Skeletal muscle cell (primary cell): Measurements from ENCODE around the gene SMOC2.

Source experiments
- DNase-seq: peaks from one replicate; pipeline ENCODE4 v3.0.0-alpha.2; 2010; ENCODE audit warnings: low read depth
- H3K4me3 ChIP-seq: 2 replicates; pipeline ENCODE4 v1.5.1; 2011; ENCODE audit warnings: low read depth, mild to moderate bottlenecking, control low read depth, low read length, moderate library complexity

SMOC2 gene

GRCh38 chr6:168414336-168415097, 26.5 kb upstream of the SMOC2 start:
- no peak overlapping the region for H3K4me3 ChIP-seq
- DNase-seq: no peak

DNA sequence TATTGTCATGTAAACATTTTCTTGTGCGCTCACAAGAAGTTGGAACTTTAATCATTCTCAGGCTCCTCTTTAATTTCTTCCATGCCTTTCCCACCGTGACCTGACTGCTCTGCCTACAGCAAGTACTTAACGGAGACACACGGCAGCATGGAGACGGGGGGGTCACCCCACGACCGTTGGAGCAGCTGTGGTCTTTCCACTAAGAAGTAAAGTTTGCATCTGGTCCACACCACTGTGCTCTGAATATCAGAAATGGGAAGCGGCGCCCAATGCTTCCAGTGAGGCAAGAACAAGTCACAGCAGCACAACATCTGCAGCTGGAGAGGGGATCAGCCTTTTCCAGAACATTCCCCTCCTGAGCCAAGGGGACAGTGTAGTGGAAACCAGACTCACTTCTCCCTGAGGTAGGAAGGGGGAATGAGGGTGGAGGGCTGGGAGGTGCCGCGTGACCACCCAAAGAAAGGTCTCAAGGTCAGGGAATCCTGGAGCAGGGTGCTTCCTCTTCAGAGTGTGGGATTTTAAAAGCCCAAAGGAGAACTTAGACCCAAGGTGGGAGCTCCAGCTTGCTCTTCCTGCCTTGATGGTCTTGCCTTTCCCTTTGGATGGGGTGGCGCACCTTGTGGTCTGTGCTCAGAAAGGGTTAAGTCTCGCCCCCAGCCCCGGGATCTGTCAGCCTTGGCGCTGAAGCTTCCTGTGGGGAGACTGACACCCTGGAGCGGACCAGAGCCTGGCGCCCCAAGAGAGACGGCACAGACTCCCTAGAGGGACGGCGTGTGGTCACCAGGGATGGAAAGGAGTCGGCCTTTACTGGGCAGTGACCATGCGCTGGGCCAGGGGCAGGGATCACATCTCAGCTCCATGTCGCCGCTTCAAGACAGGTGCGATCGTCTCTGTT, 25.6 kb upstream of the SMOC2 start:
- no peak for DNase-seq

GRCh38 chr6:168415993-168416530, 24.9 kb upstream of the SMOC2 start:
- no peak overlapping the region for H3K4me3 ChIP-seq
- DNase-seq: no peak

More for the DNA sequence above, 25.6 kb upstream of the SMOC2 start:
- no peak overlapping the region for H3K4me3 ChIP-seq

- H3K4me3 ChIP-seq: no peak overlapping the region
- no peak for DNase-seq
Measured at GRCh38 chr6:168416531-168416930, 24.5 kb upstream of the SMOC2 start.

DNA sequence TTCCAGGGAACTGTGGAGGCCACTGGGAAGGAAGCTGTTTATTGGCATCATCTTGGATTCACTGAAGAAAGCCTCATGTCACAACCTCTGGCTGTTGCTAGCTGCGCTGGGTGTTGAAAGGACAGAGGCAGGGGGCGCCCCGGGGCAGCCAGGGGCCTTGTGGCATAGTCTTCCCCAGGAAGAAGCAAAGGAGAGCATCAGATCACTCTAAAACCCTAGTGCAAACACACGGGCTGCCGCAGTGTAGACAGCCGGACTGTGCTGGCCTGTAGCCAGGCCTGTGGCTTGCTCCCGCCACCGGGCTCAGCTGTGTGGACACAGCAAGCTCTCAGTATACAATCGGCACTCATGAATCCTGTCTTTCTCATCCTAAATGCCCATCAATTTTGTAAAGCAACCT, 23.8 kb upstream of the SMOC2 start:
- DNase-seq: no peak
- no peak overlapping the region for H3K4me3 ChIP-seq

DNA sequence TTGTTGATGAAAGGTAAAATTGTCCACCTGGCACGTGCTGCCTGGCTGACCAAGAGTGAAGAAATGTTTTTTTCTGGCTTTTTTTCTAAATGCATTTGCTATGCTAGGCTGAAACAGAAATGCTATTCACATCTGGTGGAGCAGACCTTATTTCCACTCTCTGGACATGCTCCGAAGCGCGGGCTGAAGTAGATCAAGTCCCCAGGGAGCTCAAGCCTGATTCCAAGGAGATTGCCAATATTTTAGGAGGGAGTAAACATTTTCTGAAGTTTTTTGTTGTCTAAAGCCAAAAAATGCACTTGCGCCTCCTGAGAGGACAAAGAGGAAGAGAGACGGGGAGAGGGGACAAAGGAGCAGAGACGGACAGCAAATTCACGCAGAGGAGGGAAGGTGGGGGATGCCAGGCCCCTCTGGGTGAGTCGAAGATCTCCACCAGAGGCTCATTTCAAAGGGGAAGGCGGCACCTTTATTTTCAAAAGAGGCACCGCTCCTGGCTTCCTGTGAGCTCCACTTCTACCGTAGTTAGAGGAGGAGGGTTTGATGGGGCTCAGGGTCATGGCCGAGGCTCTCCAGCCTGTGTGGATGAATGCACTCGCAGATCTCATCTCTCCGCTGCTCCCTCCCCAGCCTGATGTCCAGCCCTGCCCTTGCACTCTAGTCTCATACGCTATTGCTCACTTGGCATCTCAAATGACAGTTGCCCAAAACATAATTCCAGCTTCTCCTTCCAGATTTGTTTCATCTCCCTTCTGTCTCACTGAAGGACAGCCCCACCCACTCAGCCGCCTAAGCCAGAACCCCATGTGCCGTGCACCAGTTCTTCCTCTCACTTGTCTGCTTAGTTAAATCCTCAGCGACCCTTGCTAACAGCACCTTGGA, 23.1 kb upstream of the SMOC2 start:
- H3K4me3 ChIP-seq: no peak overlapping the region
- DNase-seq: no peak

- no peak overlapping the region for H3K4me3 ChIP-seq
- no peak for DNase-seq
Measured at GRCh38 chr6:168418711-168419121, 22.3 kb upstream of the SMOC2 start.

GRCh38 chr6:168419569-168419968, 21.4 kb upstream of the SMOC2 start:
- no peak for DNase-seq
- H3K4me3 ChIP-seq: no peak overlapping the region

GRCh38 chr6:168420084-168420483, 20.9 kb upstream of the SMOC2 start:
- H3K4me3 ChIP-seq: no peak overlapping the region
- DNase-seq: no peak

- no peak for DNase-seq
- no peak overlapping the region for H3K4me3 ChIP-seq
Measured at GRCh38 chr6:168420706-168421105, 20.3 kb upstream of the SMOC2 start.

- DNase-seq: no peak
- no peak overlapping the region for H3K4me3 ChIP-seq
Measured at GRCh38 chr6:168427184-168427583, 13.8 kb upstream of the SMOC2 start.

DNA sequence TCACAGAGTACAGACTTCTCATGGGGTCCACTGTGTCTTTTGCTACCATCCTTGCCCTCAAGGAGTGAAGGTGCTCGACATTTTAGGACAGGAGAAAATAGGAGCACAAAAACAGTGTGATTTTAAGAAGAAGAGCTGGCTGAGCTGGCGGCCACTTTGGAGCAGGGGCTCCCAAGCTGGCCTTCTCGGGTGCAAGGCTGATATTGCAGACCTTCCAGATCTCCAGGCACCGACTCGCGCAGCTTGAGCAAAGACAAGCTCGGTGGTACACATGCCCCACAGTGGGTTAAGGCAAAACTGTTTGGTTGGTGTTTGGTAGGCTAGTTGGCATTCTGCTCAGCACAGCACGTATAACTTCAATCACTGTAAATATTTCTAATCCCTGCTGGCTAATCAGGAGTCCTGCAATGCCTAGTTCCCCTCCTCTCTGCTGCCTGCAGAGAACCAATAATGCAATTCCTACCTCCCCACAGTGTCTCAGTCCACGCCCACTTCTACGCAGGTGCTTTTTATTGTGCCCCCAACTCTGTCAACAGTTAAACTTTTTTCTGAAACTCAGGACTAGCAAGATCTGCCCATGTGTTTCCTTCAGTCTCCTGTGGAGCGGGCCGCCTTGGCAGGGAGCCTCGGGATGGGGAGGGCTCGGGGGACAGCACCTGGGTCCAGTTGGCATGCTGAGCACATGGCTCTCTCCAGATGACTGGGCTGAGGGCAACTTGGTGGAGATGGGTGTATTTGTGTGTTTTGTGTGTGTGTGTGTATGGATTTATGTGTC, 12.7 kb upstream of the SMOC2 start:
- DNase-seq: no peak
- no peak overlapping the region for H3K4me3 ChIP-seq

DNA sequence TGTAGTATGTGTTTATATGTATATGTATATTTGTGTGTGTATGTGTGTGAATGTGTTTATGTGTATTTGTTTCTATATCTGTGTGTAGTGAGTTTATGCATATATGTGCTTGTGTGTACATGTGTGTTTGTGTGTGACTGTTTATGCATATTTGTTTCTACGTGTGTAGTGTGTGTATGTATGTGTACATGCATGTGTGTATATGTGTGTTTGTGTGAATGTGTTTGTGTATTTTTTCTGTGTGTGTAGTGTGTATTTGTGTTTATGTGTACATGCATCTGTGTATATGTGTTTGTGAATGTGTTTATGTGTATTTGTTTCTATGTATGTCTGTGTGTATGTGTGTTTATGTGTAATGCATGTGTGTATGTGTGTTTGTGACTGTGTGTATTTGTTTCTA, 12.1 kb upstream of the SMOC2 start:
- H3K4me3 ChIP-seq: no peak overlapping the region
- DNase-seq: no peak

DNA sequence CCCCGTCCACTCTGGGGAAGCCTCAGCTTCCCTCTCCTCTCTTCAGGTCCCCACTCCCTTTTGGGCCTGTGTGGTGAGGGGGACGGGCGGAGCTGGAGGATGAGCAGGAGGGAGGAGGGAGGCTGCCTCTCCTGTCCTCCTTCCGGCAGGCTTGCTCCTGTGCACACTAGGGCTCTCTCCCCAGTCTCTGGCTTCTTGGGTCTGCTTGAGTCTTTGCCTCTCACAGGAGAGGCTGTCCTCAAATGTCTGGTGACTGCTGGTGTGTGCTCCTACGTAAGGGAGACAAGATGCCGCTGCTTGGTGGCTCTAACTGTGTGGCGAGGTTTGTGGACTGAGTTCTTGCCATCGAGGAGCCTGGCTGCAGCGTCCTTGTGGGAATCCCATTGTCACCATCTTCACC, 8.8 kb upstream of the SMOC2 start:
- no peak overlapping the region for H3K4me3 ChIP-seq
- no peak for DNase-seq

GRCh38 chr6:168433898-168434297, 7.1 kb upstream of the SMOC2 start:
- no peak overlapping the region for H3K4me3 ChIP-seq
- DNase-seq: no peak

- no peak overlapping the region for H3K4me3 ChIP-seq
- DNase-seq: no peak
Measured at GRCh38 chr6:168434505-168434904, 6.5 kb upstream of the SMOC2 start.

DNA sequence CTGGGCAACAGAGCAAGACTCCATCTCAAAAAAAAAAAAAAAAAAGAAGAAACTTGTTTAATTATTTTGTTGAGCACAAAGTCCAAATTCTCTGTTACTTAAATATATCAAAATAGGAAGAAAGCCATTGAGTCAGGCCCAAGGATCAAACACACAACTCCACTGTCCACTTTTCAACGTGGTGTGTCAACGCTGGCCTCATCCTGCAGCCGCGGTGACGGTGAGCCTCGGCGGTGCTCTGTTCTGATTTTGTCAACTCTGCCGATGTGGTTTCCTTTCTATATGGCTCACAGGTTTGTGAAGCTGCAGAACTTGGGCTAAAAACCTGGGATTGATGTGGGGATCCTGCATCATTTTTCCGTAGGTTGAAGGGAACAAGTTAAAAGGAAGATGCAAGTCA, 3.2 kb upstream of the SMOC2 start:
- DNase-seq: no peak
- no peak overlapping the region for H3K4me3 ChIP-seq

DNA sequence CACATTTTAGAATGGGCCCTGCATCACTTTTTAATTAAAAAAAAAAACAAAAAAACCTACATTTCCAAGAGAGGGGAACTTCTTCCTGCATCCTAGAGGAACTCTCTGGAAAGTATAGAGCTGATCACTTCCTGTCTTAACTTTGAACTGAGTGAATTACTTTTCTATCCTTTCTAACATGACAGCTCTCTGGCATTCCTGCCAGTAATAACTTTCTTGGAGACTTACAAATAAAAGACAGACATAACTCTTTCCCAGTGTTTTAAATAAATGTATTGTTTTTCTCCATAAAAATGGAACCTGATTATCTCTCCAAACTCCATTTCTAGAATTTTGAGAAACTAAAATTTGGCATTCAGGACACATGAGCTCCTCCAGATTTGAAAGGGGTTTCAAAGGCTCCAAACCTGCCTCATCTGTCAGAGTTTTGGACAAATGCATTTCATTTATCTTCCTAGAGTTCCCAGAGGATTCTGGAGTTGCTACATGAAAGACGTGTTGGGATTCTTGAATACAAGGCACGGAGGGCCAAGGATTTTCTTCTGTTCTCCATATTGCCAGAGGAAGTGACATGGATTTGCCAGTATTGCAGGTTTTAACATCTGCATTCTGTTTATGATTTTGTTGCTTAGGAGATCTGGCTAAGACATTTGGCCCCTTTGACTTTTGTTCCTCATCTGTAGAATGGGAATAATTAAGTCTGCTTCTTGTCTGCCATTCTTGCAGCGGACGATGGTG, 2.0 kb upstream of the SMOC2 start:
- no peak for DNase-seq
- no peak overlapping the region for H3K4me3 ChIP-seq
